GM19324 (cell line): Measurements from ENCODE around the gene TRIM74.
"Not testable (repeated sequence)": the region's sequence is repeated elsewhere in the genome, so short reads cannot be mapped to it uniquely, and the experiment has no call there.

Experiments
- ATAC-seq: cut with Tn5 transposase; IDR thresholded peaks from one replicate; pipeline ENCODE4 v1.9.1; 2021; ENCODE audit warnings: mild to moderate bottlenecking, moderate library complexity; ENCODE audit not compliant: unreplicated experiment, low FRiP score

The TRIM74 gene

GRCh38 chr7:72960626-72961345, 8.5 kb downstream of the TRIM74 start:
- not testable (repeated sequence) for ATAC-seq

GRCh38 chr7:72960029-72960428, 9.2 kb downstream of the TRIM74 start:
- ATAC-seq = not testable (repeated sequence)

GRCh38 chr7:72954563-72955198, 14.6 kb downstream of the TRIM74 start:
- ATAC-seq = peak; percentile 92

GRCh38 chr7:72953901-72954562, 15.2 kb downstream of the TRIM74 start:
- ATAC-seq = peak; percentile 50

- not testable (repeated sequence) for ATAC-seq
These were observed 18.8 kb downstream of the TRIM74 start for GRCh38 chr7:72950432-72950831.

GRCh38 chr7:72949686-72950085, 19.6 kb downstream of the TRIM74 start:
- not testable (repeated sequence) for ATAC-seq

GRCh38 chr7:72949276-72949675, 20.0 kb downstream of the TRIM74 start:
- not testable (repeated sequence) for ATAC-seq

- ATAC-seq = not testable (repeated sequence)
These were observed 20.6 kb downstream of the TRIM74 start for GRCh38 chr7:72948714-72949113.

- ATAC-seq = not testable (repeated sequence)
These were observed 23.0 kb downstream of the TRIM74 start for GRCh38 chr7:72946130-72946745.

GRCh38 chr7:72945597-72945996, 23.7 kb downstream of the TRIM74 start:
- not testable (repeated sequence) for ATAC-seq

- not testable (repeated sequence) for ATAC-seq
These were observed 24.3 kb downstream of the TRIM74 start for GRCh38 chr7:72944937-72945336.

- not testable (repeated sequence) for ATAC-seq
These were observed 26.3 kb downstream of the TRIM74 start for GRCh38 chr7:72942956-72943355.

- not testable (repeated sequence) for ATAC-seq
These were observed 27.1 kb downstream of the TRIM74 start for GRCh38 chr7:72942022-72942705.

GRCh38 chr7:72928216-72928615, 41.0 kb downstream of the TRIM74 start:
- ATAC-seq = not testable (repeated sequence)

GRCh38 chr7:72927791-72928190, 41.5 kb downstream of the TRIM74 start:
- not testable (repeated sequence) for ATAC-seq

- ATAC-seq = no peak
These were observed 43.6 kb downstream of the TRIM74 start for GRCh38 chr7:72925546-72926120.

GRCh38 chr7:72924733-72925545, 44.3 kb downstream of the TRIM74 start, which contains the start of gene POM121:
Gene POM121 (plus strand): TSS chr7:72925095. CDS start chr7:72925122, 27 bp downstream.
- ATAC-seq = peak; percentile 91

GRCh38 chr7:72924386-72924732, 44.9 kb downstream of the TRIM74 start:
- peak; percentile 1 for ATAC-seq

GRCh38 chr7:72919256-72919775, 50.0 kb downstream of the TRIM74 start:
- ATAC-seq = no peak
